Measurements from ENCODE around the gene UBE2D1.

The UBE2D1 gene

DNA sequence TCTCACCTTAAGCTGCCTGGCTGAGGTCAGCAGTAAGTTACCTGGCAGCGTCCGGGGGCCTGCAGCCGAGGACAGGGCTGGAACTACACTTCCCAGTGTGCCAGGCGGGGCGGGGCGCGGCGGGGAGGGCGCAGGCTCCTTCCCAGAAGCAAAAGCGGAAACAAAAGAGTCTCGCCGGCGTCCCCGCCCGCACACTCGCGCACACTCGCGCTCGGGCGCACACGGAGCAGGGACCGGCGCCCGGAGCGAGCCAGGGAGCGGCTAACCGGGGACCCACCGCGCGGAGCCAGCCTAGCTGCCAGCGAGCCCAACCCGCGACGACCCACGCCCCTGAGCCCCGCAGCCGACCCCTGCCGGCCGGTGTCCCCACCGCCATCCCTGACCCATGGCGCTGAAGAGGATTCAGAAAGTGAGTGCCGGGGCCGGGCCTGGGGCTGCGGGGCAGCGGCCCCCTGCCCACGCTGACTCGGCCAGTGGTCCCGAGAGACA lies at the start of gene UBE2D1:
UBE2D1 (plus strand) TSS at position 190 of the 489 bp plus-strand sequence; CDS start at position 386, 196 bp downstream.
- H3K36me3 ChIP-seq (ENCODE audit: control insufficient read depth, insufficient read depth, low read length, severe bottlenecking), result no peaks in the 10 kb centered on the region
- peaks cover 12% of the 10 kb centered on the region for H3K4me1 ChIP-seq (ENCODE audit: control insufficient read depth, insufficient read depth, low read length)
- H3K4me3 ChIP-seq (ENCODE audit: low read length), result peak within 1 kb of the TSS; percentile 95

DNA sequence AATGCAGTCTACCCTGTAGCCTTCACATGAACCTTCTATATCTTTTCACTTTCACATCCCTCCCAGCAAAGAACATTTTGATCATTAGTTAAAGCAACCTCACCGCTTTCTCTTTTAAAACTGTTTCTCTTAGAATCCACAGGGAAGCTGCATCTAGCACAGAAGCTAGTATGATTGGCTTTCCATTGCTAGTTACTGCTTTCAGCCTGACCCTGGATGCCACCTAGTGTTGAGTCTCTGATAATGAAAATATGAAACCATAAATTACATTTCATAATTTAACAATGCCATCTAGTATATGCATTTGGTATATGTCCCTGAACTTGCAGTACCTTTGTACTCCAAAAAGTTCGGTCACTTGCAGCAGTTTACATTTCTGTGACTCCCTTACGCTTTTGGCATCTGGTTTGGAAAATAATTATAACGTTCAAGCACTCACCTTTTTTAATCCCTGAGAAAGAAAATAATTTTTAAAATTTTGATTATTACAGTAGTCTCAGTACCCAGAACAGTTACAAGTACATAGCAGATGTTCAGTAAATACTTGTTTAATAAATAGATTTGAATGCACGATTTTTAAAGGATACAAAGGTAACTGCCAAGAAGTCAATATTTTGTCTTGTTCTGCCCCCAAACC lies 43.1 kb upstream of the UBE2D1 start:
- peaks cover 4% of the 10 kb centered on the region for H3K36me3 ChIP-seq (ENCODE audit: control insufficient read depth, insufficient read depth, low read length, severe bottlenecking)
- no peak overlapping the region for H3K4me3 ChIP-seq (ENCODE audit: low read length)
- H3K27me3 ChIP-seq (replicated peaks; ENCODE audit: control insufficient read depth, insufficient read depth, low read length), result no peaks in the 10 kb centered on the region
- H3K9me3 ChIP-seq (ENCODE audit: control insufficient read depth, low read length), result no peaks in the 10 kb centered on the region
- no peaks in the 10 kb centered on the region for H3K4me1 ChIP-seq (ENCODE audit: control insufficient read depth, insufficient read depth, low read length)
- DNase-seq (ENCODE audit: low read depth), result peak; percentile 86
- H3K9ac ChIP-seq (ENCODE audit: low read length), result peak overlapping the region; percentile 9

More for the DNA sequence above, at the start of gene UBE2D1:
- H3K9ac ChIP-seq (ENCODE audit: low read length), result peak within 1 kb of the TSS; percentile 91
- no peaks in the 10 kb centered on the region for H3K9me3 ChIP-seq (ENCODE audit: control insufficient read depth, low read length)
- DNase-seq (ENCODE audit: low read depth), result peak; percentile 90
- no peaks in the 10 kb centered on the region for H3K27me3 ChIP-seq (replicated peaks; ENCODE audit: control insufficient read depth, insufficient read depth, low read length)

DNA sequence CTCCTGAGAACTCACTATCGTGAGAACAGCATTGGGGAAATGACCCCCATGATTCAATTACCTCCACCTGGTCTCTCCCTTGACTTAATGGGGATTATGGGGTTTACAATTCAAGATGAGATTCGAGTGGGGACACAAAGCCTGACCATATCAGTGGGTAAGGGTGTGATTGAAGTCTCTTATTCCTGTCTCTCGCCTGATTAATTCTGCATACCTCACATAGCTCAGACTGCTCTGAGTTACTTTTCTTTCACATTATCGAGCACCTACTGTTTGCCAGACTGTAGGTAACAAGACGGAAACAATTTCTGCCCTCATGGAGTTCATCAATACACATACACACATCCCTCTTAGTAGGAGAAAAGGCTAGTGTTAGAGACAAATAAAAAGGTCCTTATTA lies 40.8 kb upstream of the UBE2D1 start:
- Histone ChIP-seq H3K9me3 (ENCODE audit: control insufficient read depth, low read length) (no peaks in the 10 kb centered on the region), H3K4me1 (ENCODE audit: control insufficient read depth, insufficient read depth, low read length) (no peaks in the 10 kb centered on the region), H3K9ac (ENCODE audit: low read length) (no peak overlapping the region), H3K27me3 (replicated peaks; ENCODE audit: control insufficient read depth, insufficient read depth, low read length) (no peaks in the 10 kb centered on the region), H3K4me3 (ENCODE audit: low read length) (no peak overlapping the region), H3K36me3 (ENCODE audit: control insufficient read depth, insufficient read depth, low read length, severe bottlenecking) (no peaks in the 10 kb centered on the region)
- no peak for DNase-seq (ENCODE audit: low read depth)

DNA sequence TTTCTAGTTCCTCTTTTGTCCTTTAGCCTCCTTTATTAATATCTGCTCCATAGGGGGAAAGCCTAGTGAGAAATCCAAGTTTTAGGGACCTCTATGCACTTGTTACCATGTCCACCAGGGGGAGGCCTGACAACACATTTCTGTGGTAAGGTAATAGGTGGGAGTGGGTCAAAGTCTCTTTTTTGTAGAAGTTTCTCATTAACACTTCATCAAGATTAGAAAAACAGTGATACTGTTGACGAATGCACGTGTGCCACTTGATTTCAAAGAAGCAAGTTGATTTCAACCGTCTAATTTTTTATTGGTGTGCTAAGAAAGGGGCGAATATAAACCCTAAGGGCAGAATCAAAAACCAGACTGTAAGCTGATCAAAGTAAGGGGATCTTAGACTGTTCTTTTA lies 35.2 kb upstream of the UBE2D1 start:
- Histone ChIP-seq H3K9me3 (ENCODE audit: control insufficient read depth, low read length) (no peaks in the 10 kb centered on the region), H3K4me3 (ENCODE audit: low read length) (no peak overlapping the region), H3K9ac (ENCODE audit: low read length) (no peak overlapping the region), H3K4me1 (ENCODE audit: control insufficient read depth, insufficient read depth, low read length) (no peaks in the 10 kb centered on the region), H3K36me3 (ENCODE audit: control insufficient read depth, insufficient read depth, low read length, severe bottlenecking) (no peaks in the 10 kb centered on the region), H3K27me3 (replicated peaks; ENCODE audit: control insufficient read depth, insufficient read depth, low read length) (no peaks in the 10 kb centered on the region)
- DNase-seq (ENCODE audit: low read depth), result peak; percentile 82

DNA sequence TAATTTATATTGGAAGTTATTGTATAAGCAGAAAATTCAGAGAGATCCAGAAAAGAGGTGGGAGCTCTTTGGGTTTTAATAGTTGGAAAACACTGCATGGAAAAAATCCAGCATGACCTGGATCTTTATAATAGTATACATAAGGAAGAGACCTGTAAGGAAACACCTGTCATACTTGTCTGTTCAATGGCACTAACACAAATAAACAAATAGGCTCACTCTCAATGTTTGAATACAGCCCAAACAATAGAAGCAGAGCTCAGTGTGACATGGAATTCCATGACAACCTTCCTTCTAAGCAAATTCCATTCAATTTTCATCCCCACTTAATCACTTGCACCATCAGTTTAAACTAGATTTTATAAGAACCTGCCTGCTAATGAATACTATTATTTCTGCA lies 34.1 kb upstream of the UBE2D1 start:
- Histone ChIP-seq H3K27me3 (replicated peaks; ENCODE audit: control insufficient read depth, insufficient read depth, low read length) (no peaks in the 10 kb centered on the region), H3K9me3 (ENCODE audit: control insufficient read depth, low read length) (no peaks in the 10 kb centered on the region), H3K9ac (ENCODE audit: low read length) (no peak overlapping the region), H3K36me3 (ENCODE audit: control insufficient read depth, insufficient read depth, low read length, severe bottlenecking) (no peaks in the 10 kb centered on the region), H3K4me1 (ENCODE audit: control insufficient read depth, insufficient read depth, low read length) (no peaks in the 10 kb centered on the region), H3K4me3 (ENCODE audit: low read length) (no peak overlapping the region)
- no peak for DNase-seq (ENCODE audit: low read depth)

DNA sequence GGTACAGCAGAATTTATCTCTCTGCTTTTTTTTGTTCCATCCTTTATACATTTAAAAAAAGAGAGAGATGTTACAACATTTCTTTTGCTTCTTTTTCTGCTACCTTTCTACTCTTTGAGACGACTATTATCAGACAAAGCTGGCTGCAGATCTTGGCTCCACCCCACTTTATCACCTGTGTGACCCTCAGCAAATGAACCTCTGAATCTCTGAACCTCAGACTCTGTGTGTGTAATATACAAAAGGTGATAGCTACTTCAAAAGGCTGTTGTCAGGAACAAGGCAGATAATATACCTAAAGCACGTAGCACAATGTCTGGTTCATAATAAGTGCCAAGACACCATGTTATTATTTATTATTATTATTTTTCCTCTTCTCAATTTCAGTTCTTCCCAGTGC lies 32.6 kb upstream of the UBE2D1 start:
- Histone ChIP-seq H3K9me3 (ENCODE audit: control insufficient read depth, low read length) (no peaks in the 10 kb centered on the region), H3K4me1 (ENCODE audit: control insufficient read depth, insufficient read depth, low read length) (no peaks in the 10 kb centered on the region), H3K9ac (ENCODE audit: low read length) (no peak overlapping the region), H3K36me3 (ENCODE audit: control insufficient read depth, insufficient read depth, low read length, severe bottlenecking) (no peaks in the 10 kb centered on the region), H3K27me3 (replicated peaks; ENCODE audit: control insufficient read depth, insufficient read depth, low read length) (no peaks in the 10 kb centered on the region), H3K4me3 (ENCODE audit: low read length) (no peak overlapping the region)
- no peak for DNase-seq (ENCODE audit: low read depth)

DNA sequence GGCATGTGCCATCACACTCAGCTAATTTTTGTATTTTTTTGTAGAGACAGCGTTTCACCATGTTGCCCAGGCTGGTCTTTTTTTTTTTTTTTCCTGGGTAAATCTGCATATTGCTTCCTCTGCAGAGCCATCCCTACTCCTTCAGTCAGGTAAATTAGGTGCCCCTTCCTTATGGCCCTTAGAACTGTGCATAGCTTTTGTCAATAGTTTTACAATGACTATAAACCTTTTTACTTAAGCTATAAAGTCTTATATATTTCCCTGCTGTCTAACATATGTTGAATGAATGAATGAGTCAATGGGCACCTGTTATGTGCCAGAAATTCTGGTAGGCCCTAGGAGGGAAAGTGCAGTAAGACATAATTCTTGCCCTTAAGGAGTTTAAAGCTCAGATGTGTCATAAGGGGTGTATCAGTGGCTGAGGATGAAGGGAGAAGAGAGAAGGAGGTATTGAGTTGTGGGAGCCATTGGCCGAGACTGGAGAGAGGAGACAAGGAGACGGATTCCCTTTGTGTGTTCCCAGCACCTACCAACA lies 30.6 kb upstream of the UBE2D1 start:
- no peak for DNase-seq (ENCODE audit: low read depth)
- Histone ChIP-seq H3K4me1 (ENCODE audit: control insufficient read depth, insufficient read depth, low read length) (no peaks in the 10 kb centered on the region), H3K36me3 (ENCODE audit: control insufficient read depth, insufficient read depth, low read length, severe bottlenecking) (no peaks in the 10 kb centered on the region), H3K27me3 (replicated peaks; ENCODE audit: control insufficient read depth, insufficient read depth, low read length) (no peaks in the 10 kb centered on the region), H3K9ac (ENCODE audit: low read length) (no peak overlapping the region), H3K4me3 (ENCODE audit: low read length) (no peak overlapping the region), H3K9me3 (ENCODE audit: control insufficient read depth, low read length) (no peaks in the 10 kb centered on the region)

DNA sequence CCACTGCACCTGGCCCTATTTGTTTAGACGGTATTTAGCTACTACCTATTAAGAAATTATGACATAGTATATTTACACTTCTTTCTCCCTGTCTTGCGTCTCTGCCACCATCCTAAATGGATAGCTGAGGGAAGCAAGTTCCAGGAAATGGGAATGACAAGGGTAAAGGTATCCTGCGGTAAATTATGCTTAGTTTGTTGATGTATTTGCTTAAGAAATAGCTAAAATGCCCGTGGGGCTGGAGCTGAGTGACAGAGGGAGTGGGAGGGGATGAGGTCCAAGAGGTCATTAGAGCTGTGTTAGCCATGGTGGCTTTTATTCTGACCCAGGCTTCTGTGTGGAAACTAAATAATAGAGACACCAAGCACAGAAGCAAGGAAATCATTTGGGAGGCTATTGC lies 29.0 kb upstream of the UBE2D1 start:
- no peaks in the 10 kb centered on the region for H3K27me3 ChIP-seq (replicated peaks; ENCODE audit: control insufficient read depth, insufficient read depth, low read length)
- H3K4me3 ChIP-seq (ENCODE audit: low read length), result no peak overlapping the region
- no peak overlapping the region for H3K9ac ChIP-seq (ENCODE audit: low read length)
- H3K36me3 ChIP-seq (ENCODE audit: control insufficient read depth, insufficient read depth, low read length, severe bottlenecking), result no peaks in the 10 kb centered on the region
- no peaks in the 10 kb centered on the region for H3K9me3 ChIP-seq (ENCODE audit: control insufficient read depth, low read length)
- no peak for DNase-seq (ENCODE audit: low read depth)
- H3K4me1 ChIP-seq (ENCODE audit: control insufficient read depth, insufficient read depth, low read length), result no peaks in the 10 kb centered on the region

DNA sequence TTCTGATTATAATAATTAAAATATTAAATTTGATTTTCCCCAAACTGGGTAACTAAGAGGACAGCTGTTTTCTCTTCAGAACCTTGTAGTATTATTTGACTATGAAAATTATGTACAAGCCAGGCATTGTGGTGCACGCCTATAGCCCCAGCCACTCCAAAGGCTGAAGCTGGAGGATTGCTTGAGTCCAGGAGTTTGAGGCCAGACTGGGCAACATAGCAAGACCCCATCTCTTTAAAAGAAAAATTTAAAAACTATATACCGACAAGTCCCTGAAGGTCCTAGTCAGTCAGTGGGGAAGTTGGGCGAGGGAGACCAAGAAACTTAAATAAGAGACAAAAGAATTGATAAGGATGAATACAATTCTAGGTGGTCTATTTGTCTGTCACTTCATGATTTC lies 27.1 kb upstream of the UBE2D1 start:
- Histone ChIP-seq H3K4me3 (ENCODE audit: low read length) (no peak overlapping the region), H3K9ac (ENCODE audit: low read length) (no peak overlapping the region), H3K27me3 (replicated peaks; ENCODE audit: control insufficient read depth, insufficient read depth, low read length) (no peaks in the 10 kb centered on the region), H3K36me3 (ENCODE audit: control insufficient read depth, insufficient read depth, low read length, severe bottlenecking) (no peaks in the 10 kb centered on the region), H3K9me3 (ENCODE audit: control insufficient read depth, low read length) (no peaks in the 10 kb centered on the region), H3K4me1 (ENCODE audit: control insufficient read depth, insufficient read depth, low read length) (no peaks in the 10 kb centered on the region)
- DNase-seq (ENCODE audit: low read depth), result no peak

DNA sequence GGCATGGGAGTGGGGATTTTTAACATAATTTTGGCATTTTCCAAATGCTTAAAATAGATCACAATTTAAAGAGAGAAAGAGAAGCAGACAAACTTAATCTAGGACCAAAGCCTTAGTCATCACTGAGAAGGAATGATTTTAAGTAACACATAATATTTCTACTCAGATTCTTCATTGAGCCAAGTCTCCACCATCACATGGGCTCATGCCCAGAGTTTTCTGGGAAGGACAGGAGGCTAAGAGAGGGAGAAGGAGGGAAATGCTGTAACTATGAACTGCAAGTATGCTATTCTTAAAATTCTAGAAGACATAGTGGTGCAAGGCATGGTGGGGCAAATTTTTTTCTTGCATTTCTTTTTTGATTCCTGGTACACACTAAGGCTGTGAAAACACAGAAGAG lies 23.8 kb upstream of the UBE2D1 start:
- no peaks in the 10 kb centered on the region for H3K4me1 ChIP-seq (ENCODE audit: control insufficient read depth, insufficient read depth, low read length)
- no peaks in the 10 kb centered on the region for H3K27me3 ChIP-seq (replicated peaks; ENCODE audit: control insufficient read depth, insufficient read depth, low read length)
- H3K4me3 ChIP-seq (ENCODE audit: low read length), result no peak overlapping the region
- H3K9ac ChIP-seq (ENCODE audit: low read length), result no peak overlapping the region
- no peak for DNase-seq (ENCODE audit: low read depth)
- no peaks in the 10 kb centered on the region for H3K9me3 ChIP-seq (ENCODE audit: control insufficient read depth, low read length)
- no peaks in the 10 kb centered on the region for H3K36me3 ChIP-seq (ENCODE audit: control insufficient read depth, insufficient read depth, low read length, severe bottlenecking)

DNA sequence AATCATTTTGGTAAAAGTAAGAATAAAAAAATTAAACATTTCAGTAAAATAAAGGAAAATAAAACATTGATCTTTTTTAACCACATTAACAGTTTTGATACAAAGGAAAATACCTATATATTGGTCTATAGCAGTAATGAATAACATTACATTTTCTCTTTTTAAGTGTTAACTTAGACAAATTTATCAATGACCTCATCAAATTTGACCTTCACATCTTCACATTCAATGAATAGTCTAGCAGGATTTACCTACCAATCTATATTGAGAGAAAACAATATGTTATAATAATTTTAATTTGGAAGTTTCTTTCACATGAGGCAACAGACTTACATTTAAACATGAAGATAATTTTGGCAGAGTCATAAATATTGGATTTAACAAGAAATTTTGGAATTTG lies 17.9 kb upstream of the UBE2D1 start:
- no peaks in the 10 kb centered on the region for H3K27me3 ChIP-seq (replicated peaks; ENCODE audit: control insufficient read depth, insufficient read depth, low read length)
- no peaks in the 10 kb centered on the region for H3K36me3 ChIP-seq (ENCODE audit: control insufficient read depth, insufficient read depth, low read length, severe bottlenecking)
- DNase-seq (ENCODE audit: low read depth), result no peak
- H3K9me3 ChIP-seq (ENCODE audit: control insufficient read depth, low read length), result no peaks in the 10 kb centered on the region
- H3K4me3 ChIP-seq (ENCODE audit: low read length), result no peak overlapping the region
- H3K4me1 ChIP-seq (ENCODE audit: control insufficient read depth, insufficient read depth, low read length), result no peaks in the 10 kb centered on the region
- H3K9ac ChIP-seq (ENCODE audit: low read length), result no peak overlapping the region

DNA sequence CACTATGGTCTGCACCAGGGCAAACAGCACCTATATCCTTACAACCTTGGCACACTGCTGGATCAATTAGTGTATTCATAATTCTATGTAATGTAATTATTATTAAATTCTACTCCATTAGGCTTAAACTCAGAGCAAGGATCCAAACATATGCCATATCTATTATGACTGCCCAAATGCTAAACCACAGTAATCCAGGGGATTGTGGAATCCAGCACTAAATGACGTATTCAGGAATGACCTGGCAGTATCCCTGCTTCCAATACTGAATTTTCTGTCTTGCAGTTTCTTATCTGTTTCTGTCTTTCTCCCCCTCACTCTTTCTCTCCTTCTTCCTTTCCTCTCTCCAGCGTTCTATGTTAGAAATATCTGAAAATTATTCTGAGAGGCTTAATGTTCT lies 16.5 kb upstream of the UBE2D1 start:
- H3K4me1 ChIP-seq (ENCODE audit: control insufficient read depth, insufficient read depth, low read length), result no peaks in the 10 kb centered on the region
- no peak for DNase-seq (ENCODE audit: low read depth)
- no peaks in the 10 kb centered on the region for H3K36me3 ChIP-seq (ENCODE audit: control insufficient read depth, insufficient read depth, low read length, severe bottlenecking)
- no peaks in the 10 kb centered on the region for H3K27me3 ChIP-seq (replicated peaks; ENCODE audit: control insufficient read depth, insufficient read depth, low read length)
- H3K4me3 ChIP-seq (ENCODE audit: low read length), result no peak overlapping the region
- H3K9ac ChIP-seq (ENCODE audit: low read length), result no peak overlapping the region
- H3K9me3 ChIP-seq (ENCODE audit: control insufficient read depth, low read length), result no peaks in the 10 kb centered on the region

Data from adipocyte (in vitro differentiated cells).